Gastrocnemius medialis (tissue), 4 donors: ENCODE measurements around the gene GDPD5.

Experiments used
- CTCF ChIP-seq, 5 experiments: fragments of 450-650 bp in 3 of 5; fragments of 200-600 bp in 2 of 5; sonication (generic) in 2 of 5; IDR thresholded peaks in 4 of 5; conservative IDR thresholded peaks in 1 of 5; 1 replicate in 4 of 5; 2 replicates in 1 of 5; pipeline ENCODE4 v1.5.1; 2016 to 2019; ENCODE audit warnings: antibody characterized with exemption in 5 of 5, mild to moderate bottlenecking in 3 of 5, moderate library complexity in 3 of 5
- POLR2A ChIP-seq, 2 donors: fragments of 450-650 bp; IDR thresholded peaks; one replicate each; pipeline ENCODE4 v1.6.1; 2017; ENCODE audit warnings: antibody characterized with exemption in 2 of 2, mild to moderate bottlenecking in 2 of 2, moderate library complexity in 2 of 2

- TF ChIP-seq CTCF (IDR thresholded peaks at IDR 0.05 in 4 of 5, conservative IDR thresholded peaks at IDR 0.05 in 1 of 5): no peak
- TF ChIP-seq POLR2A (IDR thresholded peaks at IDR 0.05): no peak
These were observed 90.7 kb downstream of the GDPD5 start for GRCh38 chr11:75434886-75435570.
